HG03354 (cell line): ENCODE data around the gene LRIT1.
A peak's percentile ranks its signal among the peaks of the same experiment; 100 is the strongest.

Source experiments
- ATAC-seq: cut with Tn5 transposase; IDR thresholded peaks from one replicate; pipeline ENCODE4 v1.9.1; 2021; ENCODE audit warnings: mild to moderate bottlenecking; ENCODE audit not compliant: unreplicated experiment, poor library complexity, severe bottlenecking

Gene LRIT1

GRCh38 chr10:84256510-84257342 is 15.4 kb upstream of the LRIT1 start:
- ATAC-seq, result peak; percentile 87

DNA sequence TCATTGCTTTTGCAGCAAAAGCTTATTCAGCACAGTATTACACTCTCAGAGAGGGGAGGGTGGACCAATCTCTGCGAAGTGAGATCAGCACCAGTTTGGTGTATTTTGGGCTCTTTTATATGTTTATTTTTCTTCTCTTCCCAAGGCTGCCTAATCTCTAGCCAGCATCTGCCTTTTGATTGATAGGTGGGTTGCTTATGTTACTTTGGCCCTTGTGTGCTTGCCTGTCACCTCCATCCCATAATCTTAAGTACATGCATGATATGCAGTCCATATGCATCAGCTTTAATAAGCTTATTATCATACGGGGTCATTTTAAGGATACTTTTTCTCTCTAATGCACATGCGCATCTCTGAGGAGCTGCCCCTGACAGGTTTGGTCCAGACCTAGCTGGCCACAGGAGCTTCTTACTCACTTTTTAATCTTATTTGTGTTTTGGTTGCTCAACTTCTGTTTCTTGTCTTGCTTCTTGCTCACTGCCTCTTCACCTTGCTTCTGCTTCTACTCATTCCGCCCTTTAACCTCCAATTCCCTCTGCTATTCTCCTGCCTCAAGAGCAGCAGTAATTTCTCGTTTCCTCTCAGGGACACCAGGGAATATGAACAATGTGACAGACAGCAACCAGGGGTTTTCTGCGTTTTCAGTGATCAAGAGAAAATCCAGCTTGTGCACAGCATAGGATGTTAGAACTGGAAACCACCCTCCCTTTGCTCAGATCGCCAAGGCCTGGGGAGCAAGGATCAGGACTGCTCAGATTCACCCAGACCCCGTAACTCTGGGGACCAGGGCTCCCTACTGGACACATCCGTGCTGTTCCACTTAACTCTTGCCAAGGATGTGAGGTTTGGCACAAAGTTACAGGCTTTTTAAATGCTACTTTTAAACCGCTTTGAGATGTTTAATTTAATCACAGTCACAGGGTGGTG is 13.5 kb upstream of the LRIT1 start:
- no peak for ATAC-seq

GRCh38 chr10:84248794-84249193 is 7.4 kb upstream of the LRIT1 start:
- ATAC-seq, result no peak

- no peak for ATAC-seq
Measured at GRCh38 chr10:84247496-84247895, 6.2 kb upstream of the LRIT1 start.

DNA sequence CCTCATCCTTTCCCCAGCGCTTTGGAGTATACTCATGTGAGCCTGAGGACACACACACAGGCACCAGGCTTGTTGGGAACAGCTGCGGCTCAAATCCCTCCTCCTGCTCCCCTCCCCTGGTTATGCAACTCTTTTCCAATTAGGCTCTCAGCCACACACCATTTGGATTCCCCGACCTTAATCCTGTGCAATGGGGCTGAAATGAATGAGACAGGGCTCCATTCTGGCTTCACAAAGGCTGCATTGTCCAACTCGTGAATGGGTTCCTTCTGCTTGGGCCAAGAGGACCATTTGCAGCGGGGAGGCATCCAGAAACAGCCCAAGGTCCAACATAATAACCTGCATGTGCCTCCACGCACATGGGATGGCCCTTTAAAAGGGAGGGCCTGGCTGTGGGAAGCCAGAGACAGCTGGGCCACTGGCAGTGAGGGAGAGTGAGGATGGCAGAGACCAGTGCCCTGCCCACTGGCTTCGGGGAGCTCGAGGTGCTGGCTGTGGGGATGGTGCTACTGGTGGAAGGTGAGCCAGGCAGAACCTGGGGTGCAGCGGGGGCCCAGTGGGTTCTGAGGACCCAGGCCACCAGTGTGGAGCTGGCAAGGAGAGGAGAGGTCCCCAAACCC is 3.4 kb upstream of the LRIT1 start, which contains the start of gene RGR:
Gene RGR, plus strand, starts transcription at position 403 of the 620 bp plus-strand sequence. Its CDS starts 38 bp downstream, at position 441.
- no peak for ATAC-seq

- no peak for ATAC-seq
Measured at GRCh38 chr10:84243759-84244158, 2.4 kb upstream of the LRIT1 start.

- no peak for ATAC-seq
Measured at GRCh38 chr10:84238909-84239308, 2.4 kb downstream of the LRIT1 start.

GRCh38 chr10:84237199-84238051 is 3.9 kb downstream of the LRIT1 start:
- no peak for ATAC-seq

DNA sequence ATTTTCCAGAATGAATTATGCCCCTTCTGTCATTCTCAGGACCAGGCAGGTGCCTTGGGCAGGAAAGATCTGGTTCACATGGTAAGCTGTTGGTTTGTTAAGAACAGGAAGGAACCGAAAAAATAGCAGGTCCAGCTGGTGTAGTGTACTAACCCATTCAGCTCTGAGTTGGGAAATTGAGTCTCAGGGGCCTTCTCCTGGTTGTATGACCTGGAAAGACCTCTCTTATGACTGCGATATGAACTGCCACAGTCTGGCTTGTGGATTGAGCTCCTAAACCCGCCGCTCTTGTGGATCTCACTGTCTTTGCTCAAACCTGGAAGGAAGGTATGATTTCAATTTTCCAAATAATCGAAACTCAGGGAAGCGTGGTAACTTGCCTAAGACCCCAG is 4.5 kb downstream of the LRIT1 start:
- no peak for ATAC-seq

- no peak for ATAC-seq
Measured at GRCh38 chr10:84235096-84235495, 6.2 kb downstream of the LRIT1 start.

DNA sequence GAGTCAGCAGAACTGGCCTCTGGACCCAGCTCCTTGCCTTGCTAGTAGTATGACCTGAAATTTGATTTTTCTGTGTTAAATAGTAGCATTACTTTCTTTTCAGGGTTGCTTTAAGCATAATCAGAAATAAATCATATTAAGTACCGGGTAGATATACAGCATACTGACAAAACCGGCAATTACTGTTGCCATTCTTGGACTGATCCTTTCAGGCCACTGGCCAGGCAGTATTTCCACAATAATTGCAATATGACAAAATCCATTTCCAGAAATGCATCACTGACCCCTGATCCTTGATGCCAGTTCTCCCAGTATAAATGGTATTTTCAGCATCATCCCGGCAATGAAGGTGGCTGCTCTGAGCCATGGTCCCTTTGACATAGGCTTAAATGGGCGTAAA is 6.9 kb downstream of the LRIT1 start:
- no peak for ATAC-seq

DNA sequence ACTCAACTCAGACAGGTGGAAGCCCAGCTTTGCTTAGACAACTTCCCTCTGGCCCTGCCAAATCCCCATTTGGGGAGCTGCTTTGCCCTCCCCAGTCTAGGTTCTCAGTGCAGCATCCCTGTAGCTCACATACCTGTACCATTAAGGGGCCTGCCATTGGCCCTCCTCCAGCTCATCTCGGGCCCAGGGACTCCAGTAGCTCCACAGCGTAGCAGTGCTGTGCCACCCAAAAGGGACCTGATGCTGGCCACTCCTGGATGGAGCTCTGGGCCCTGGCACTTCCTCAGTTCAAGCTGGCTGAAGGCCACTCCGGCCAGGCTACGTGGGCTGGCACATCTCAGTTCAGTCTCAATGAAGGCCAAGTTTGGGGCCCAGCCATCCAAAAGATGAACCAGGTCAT is 7.4 kb downstream of the LRIT1 start:
- no peak for ATAC-seq

DNA sequence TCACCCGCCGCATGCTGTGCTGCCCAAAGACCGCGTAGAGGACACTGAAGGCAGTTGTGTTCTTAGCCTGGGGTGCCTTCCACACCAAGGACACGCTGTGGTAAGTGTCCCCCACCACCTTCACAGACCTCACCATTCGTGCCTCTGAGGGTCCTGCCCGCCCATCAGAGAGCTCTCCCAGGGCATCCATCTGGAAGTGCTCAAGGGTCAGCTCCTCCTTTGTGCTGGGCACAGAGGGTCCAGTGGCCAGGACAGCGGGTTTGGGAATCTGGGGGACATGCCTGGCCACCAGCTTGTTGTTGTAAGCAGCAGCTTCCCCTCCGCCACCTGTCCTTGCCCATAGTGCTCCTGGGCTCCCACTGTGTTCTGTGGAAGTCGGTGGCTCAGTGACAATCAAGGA is 9.0 kb downstream of the LRIT1 start:
- no peak for ATAC-seq

DNA sequence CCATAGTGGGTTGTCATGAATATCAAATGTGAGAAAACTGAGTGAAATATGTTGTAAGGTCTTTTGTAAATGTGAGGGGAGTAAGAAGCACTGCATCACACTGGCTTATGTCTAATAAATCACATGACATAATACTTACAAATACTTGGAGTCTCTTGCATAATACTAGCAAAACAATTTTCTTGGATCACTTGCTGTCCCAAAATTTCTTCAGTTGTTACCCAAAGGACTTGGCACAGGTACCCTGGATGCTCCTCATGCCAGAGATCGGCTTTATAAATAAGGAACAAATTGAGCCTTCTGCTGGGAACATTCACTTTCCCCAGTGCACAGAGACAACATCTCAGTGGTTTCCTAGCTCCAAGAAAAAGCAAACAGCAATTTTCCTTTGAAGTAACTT is 11.0 kb downstream of the LRIT1 start:
- ATAC-seq, result no peak

GRCh38 chr10:84227810-84228209 is 13.5 kb downstream of the LRIT1 start:
- no peak for ATAC-seq

- ATAC-seq, result no peak
Measured at GRCh38 chr10:84226616-84227015, 14.7 kb downstream of the LRIT1 start.

DNA sequence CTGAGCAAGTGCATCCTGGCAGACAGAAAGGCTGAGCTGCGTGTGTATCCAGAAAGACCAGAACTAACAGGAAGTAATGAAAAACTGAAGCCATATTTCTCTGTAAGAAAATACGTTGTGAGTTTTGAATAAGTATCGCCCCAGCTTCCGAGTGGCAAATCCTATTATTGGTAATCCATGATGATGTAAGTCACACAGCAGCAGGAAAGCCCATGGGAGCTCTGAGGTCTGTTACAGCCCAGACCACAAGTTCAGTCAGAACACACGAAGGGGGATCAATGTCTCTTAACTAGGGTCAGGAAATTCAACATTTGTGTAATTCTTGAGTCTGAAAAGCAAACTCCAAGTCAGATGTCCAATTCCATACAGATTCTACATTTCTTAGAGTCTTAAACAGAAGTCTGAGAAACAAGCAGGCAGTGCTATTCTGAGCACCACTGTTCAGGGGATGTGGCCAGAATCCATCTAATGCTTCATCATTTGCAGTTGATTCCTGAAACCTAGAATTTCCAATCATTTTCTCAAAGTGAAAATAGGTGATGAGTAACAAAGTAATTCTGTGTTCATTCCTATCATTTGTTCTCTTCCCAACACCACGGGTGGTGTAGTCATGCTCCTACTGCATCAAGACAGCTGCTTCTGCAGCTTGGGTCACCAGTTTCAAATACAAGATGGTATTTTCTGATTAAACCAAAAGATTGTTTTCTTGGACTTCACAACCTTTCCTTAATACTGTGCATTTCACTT is 15.7 kb downstream of the LRIT1 start, which contains the start of gene LRIT2:
Gene LRIT2, minus strand, starts transcription at position 118 of the 747 bp plus-strand sequence. Its CDS starts 24 bp downstream, at position 94.
- no peak for ATAC-seq

- no peak for ATAC-seq
Measured at GRCh38 chr10:84224411-84225028, 16.8 kb downstream of the LRIT1 start.
